ENCODE data around the gene MEPCE.

DNA sequence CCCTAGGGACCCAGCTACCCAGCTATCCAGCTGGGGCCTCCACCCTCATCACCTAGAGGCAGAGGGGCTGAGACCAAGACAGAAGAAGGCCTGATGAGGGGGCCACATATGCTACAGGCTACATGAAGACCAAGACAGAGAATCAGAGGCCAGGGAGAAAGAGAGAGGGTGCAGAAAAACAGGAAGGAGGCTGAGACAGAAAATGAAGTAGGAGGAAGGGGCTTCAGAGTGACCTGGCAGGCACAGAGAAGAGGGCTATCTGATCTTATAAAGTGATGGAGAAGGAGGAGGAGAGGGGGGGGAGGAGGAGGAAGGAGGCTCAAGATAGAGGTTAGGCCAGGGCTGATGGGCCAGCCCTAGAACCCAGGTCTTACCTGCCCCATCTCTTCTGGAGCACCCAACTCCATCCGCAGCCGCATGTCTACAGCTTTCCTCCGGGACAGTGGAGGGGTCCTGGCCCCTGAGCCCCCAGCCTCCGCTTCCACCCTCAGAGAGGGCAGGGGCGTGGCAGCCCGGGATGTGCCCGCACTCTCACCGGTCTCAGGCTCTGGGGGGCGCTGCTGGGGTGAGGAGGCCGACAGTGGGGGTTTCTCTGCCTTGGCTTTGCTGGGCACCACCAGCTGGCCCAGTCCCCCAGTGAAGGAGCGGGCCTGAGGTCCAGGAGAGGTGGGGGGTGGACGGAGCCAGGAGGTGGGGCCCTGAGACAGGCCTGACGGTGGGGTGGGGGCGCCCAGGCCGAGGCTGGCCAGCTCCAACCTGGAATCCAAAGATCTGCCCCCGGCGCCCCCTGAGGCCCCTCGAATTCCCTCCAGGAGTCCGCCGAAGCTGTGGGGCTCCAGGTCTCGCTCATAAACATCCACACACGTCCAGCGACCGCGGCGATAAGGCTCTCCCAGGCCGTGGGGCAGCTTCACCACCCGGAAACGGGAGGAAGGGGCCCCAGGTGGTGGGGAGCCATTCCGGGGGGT is 47.6 kb downstream of the MEPCE start:
- TF ChIP-seq, protein P1, sequence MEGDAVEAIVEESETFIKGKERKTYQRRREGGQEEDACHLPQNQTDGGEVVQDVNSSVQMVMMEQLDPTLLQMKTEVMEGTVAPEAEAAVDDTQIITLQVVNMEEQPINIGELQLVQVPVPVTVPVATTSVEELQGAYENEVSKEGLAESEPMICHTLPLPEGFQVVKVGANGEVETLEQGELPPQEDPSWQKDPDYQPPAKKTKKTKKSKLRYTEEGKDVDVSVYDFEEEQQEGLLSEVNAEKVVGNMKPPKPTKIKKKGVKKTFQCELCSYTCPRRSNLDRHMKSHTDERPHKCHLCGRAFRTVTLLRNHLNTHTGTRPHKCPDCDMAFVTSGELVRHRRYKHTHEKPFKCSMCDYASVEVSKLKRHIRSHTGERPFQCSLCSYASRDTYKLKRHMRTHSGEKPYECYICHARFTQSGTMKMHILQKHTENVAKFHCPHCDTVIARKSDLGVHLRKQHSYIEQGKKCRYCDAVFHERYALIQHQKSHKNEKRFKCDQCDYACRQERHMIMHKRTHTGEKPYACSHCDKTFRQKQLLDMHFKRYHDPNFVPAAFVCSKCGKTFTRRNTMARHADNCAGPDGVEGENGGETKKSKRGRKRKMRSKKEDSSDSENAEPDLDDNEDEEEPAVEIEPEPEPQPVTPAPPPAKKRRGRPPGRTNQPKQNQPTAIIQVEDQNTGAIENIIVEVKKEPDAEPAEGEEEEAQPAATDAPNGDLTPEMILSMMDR (IDR thresholded peaks at IDR 0.05), result no peak
- no peak for TF ChIP-seq POLR2A (IDR thresholded peaks at IDR 0.05)

Data from body of pancreas (tissue), 4 donors.